ENCODE results near the gene LRTM2.

LRTM2 gene

GRCh38 chr12:1870998-1871917 lies 50.9 kb downstream of the LRTM2 start:
- DNase-seq = no peak

DNA sequence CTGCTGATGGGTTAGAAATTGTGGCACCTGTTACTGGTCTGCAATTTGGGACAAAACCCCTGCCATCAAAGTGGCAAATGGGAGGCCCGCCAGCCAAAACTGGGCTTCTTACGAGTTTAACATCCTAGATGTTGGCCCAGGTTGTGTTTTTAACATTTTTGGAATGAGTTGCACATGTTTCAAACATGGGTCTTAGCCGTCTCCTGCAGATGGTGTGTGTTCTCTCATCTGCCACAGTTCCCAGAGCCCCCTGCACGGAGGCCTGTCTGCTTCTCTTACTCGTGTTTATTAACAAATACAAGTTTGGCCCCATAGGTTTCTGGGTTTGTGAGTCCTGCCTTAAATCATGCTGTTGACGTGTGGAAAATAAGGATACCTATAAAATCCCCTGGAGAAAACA lies 51.6 kb downstream of the LRTM2 start:
- no peak for DNase-seq

GRCh38 chr12:1872448-1872847 lies 52.1 kb downstream of the LRTM2 start:
- no peak for DNase-seq

- DNase-seq = no peak
Measured at GRCh38 chr12:1873531-1874510, 53.5 kb downstream of the LRTM2 start.

GRCh38 chr12:1875608-1876007 lies 55.2 kb downstream of the LRTM2 start:
- DNase-seq = no peak

DNA sequence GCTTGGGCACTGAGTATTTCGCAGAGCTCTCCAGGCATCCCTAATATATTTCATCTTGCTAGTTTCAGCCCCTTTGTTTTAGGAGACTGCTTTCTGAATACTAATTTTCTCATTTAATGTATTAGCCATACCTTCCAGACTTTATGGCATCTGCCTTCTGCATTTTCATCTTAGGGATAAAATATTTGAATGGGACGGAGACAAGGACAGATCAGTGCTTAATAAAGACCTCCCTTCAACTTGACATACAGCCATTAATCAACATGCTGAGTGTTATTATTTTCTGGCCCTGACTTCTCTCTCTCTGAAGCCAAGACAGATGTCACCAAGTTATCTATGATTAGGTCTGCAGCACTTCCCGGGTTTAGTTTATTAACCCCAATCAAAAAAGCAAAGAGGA lies 55.7 kb downstream of the LRTM2 start:
- no peak for DNase-seq

GRCh38 chr12:1877169-1877878 lies 57.0 kb downstream of the LRTM2 start:
- DNase-seq = no peak

- no peak for DNase-seq
Measured at GRCh38 chr12:1878214-1878613, 57.8 kb downstream of the LRTM2 start.

GRCh38 chr12:1878695-1879094 lies 58.3 kb downstream of the LRTM2 start:
- DNase-seq = no peak

DNA sequence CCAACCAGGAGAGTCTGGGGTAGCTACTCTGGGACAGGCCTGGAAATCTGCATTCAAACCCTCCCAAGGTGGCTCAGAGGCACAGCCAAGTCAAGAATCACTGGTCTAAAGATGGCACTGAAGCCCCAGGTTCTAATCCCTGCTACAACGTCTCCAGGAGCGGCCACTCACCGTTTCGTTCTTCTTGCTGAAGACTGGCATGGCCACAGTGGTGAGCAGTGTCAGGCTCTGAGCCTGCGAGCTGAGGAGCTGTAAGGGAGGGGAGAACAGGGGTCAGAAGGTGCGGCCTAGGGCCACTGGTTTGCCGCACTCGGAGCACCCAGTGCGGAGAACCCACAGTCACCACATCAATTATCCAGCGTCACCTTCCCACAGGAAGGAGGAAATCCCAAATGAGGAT lies 59.3 kb downstream of the LRTM2 start:
- no peak for DNase-seq

GRCh38 chr12:1880153-1880845 lies 59.9 kb downstream of the LRTM2 start:
- no peak for DNase-seq

DNA sequence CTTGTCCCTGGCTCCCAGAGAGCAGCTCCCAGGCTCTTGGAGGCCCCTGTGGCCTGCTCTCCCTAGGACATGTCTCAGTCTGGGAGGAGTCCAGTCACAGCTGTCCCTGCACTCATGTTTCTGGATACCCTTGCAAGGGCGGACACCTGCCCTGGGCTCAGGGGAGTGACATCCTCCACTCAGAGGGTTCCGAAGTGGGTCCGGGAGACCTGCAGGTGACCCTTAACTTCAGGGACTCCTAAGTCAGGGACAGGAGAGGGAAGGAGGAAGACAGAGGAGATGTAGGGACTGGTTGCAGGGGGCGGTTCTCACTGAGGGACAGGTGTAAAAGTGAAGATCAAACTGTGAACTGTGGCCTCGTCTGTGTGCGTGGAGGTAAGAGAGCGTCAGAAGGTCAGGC lies 60.5 kb downstream of the LRTM2 start:
- DNase-seq = no peak

GRCh38 chr12:1881301-1881700 lies 60.9 kb downstream of the LRTM2 start:
- DNase-seq = no peak

- no peak for DNase-seq
Measured at GRCh38 chr12:1881936-1882335, 61.6 kb downstream of the LRTM2 start.

DNA sequence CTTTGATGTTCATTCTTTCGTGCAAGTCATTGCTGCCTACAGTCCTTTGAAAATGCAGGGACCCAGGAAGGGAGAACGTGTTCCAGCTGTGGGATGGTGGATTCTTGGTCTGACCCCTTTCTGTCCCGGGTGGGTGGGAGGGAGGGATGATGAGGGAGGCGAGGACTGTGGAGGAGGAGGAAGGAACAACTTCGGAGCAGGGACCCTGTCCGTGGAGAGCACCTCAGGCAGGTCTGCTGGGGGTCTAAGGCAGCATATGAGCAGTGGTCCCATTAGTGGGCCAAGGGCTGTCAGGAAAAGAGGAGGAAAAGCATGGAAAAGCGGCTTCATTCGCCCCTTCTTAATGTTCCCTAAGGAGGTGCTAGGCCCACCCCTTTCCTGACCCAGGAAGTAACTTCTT lies 62.0 kb downstream of the LRTM2 start:
- DNase-seq = no peak

DNA sequence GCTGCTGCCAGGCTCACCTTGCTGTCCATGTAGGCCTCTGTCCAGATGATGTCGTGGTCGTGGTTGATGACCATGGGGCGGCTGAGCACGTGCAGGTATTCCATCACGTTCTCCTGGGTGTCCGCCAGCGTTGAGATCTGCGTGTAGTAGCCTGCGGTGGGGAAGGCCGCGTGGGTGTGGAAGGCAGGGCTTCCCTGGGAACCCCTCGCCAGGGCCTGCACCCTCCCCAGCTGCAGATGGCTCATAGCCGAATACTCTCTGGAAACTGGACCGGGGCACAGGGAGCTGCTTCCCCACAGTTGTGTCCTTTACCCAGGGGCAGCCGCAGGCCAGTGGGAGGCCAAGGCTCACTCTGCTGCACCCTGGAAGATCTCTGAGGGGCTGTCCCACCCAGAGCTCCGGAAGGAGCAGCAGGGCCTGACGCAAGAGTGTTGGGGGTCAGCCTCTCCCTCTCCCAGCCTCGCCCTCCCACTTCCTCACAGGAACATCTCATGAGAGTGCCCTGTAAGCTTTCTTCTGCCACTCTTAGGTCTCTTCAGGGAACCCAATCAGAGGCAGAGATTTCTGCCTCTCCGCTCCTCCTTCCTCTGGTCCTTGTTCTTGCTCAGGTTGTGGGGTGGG lies 62.6 kb downstream of the LRTM2 start:
- DNase-seq = no peak

- no peak for DNase-seq
Measured at GRCh38 chr12:1883513-1883912, 63.1 kb downstream of the LRTM2 start.

GRCh38 chr12:1884651-1885050 lies 64.3 kb downstream of the LRTM2 start:
- DNase-seq = no peak

DNA sequence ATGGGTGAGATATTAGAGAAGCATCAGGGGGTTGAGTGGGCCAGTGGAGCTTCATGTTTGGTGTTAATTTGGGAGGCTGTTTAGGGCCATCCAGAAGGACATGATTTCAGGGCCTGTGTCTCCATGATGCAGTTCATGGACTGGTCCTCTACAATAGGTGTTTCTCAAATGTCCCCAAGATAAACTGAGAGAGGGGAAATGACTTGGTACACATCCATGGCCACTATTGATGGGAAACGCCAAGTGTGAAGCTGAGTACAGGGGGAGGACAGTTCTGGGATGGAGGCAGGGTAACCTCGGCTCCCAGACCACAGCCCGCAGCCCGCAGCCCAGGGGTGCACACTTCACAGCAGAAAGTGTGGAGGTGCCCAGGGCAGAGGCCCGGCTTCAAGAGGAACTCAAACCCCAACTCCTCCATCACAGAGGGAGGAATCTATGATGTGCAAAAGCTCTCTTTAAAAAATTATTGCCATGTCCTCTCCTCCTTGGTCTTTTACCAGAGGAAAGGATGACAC lies 64.8 kb downstream of the LRTM2 start:
- no peak for DNase-seq

DNA sequence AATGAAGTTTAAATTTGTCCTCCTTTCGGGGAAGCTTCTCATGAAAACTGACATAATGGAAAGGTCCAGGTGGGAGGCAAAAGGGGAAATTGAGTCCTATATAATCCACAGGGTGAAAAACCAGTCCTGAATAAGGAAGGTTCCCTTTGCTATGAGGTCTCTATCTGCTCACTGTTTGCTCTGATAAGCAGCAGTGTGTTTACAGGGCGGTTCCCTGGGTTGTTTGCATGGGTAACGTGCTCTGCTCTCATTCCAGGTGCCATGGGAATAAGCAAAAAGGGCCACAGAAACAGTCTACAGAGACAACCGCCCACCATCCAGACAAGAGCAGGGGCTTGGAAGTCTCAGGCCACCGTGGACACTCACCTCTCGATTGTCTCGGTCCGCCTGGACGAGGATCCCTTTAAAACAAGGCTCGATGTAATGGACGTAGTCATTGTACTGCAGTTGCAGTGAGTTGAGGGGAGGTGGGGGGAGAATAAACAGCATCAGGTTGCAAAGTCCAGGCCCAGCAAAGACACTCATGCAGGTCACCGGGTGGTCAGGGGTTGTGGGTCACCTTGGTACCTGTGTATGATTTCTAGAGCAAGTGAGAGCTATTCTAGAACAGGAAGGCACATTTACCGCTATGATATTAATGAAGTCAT lies 65.4 kb downstream of the LRTM2 start:
- DNase-seq = no peak
